COR-L47 (cell line): ENCODE data around the gene R3HDM2.

ENCODE experiments used
- DNase-seq: peaks from one replicate; lab custom pipeline; 2025; lab: John Stamatoyannopoulos, UW

Gene R3HDM2

GRCh38 chr12:57430931-57431566 lies at the start of gene R3HDM2:
R3HDM2 (minus strand) TSS chr12:57431043; CDS start chr12:57310428, 120,615 bp downstream.
- peak; percentile 95 for DNase-seq

GRCh38 chr12:57479376-57480115 lies 48.7 kb upstream of the R3HDM2 start, which contains the start of gene ARHGAP9:
ARHGAP9 (minus strand) TSS chr12:57479866; CDS start chr12:57479406, 460 bp downstream.
- no peak for DNase-seq

GRCh38 chr12:57479043-57479375 lies 48.2 kb upstream of the R3HDM2 start:
- no peak for DNase-seq

GRCh38 chr12:57477710-57478681 lies 47.2 kb upstream of the R3HDM2 start:
- no peak for DNase-seq

GRCh38 chr12:57476993-57477709 lies 46.3 kb upstream of the R3HDM2 start:
- no peak for DNase-seq

- DNase-seq: peak; percentile 28
Observed at GRCh38 chr12:57476162-57476992, 45.5 kb upstream of the R3HDM2 start.

- DNase-seq: peak; percentile 10
Observed at GRCh38 chr12:57475271-57476161, 44.7 kb upstream of the R3HDM2 start.

GRCh38 chr12:57474862-57475261 lies 44.0 kb upstream of the R3HDM2 start:
- no peak for DNase-seq

GRCh38 chr12:57474430-57474829 lies 43.6 kb upstream of the R3HDM2 start:
- DNase-seq: no peak

GRCh38 chr12:57473886-57474285 lies 43.0 kb upstream of the R3HDM2 start:
- no peak for DNase-seq

- DNase-seq: no peak
Observed at GRCh38 chr12:57473392-57473791, 42.5 kb upstream of the R3HDM2 start.

GRCh38 chr12:57472391-57472790 lies 41.5 kb upstream of the R3HDM2 start:
- DNase-seq: no peak

GRCh38 chr12:57471661-57472060 lies 40.8 kb upstream of the R3HDM2 start:
- DNase-seq: no peak

GRCh38 chr12:57470970-57471656 lies 40.3 kb upstream of the R3HDM2 start:
- DNase-seq: no peak

- DNase-seq: no peak
Observed at GRCh38 chr12:57470286-57470969, 39.6 kb upstream of the R3HDM2 start.

- DNase-seq: no peak
Observed at GRCh38 chr12:57469296-57470164, 38.7 kb upstream of the R3HDM2 start.

GRCh38 chr12:57467915-57468314 lies 37.1 kb upstream of the R3HDM2 start:
- DNase-seq: no peak
